Body of pancreas (tissue), 4 donors: ENCODE data around the gene SETD1B. TPM values are rescaled to one million over a fixed set of nuclear protein-coding genes. Genes with fewer than 3 reads are reported as not detected.
A peak's percentile ranks its signal among the peaks of the same experiment; 100 is the strongest.

ENCODE experiments used
- ATAC-seq: fragments of 150-250 bp; one replicate; pipeline ENCODE4 v1.9.1; 2016
- DNase-seq, 4 donors: peaks; one replicate each; pipeline ENCODE4 v3.0.0-alpha.2; 2019
- H3K27ac ChIP-seq, 4 donors: fragments of 200-600 bp; sonication (generic); 1 replicate in 3 of 4; 2 replicates in 1 of 4; pipeline versions ENCODE4 v1.5.1 to v1.6.1; 2016 to 2019; ENCODE audit warnings: mild to moderate bottlenecking in 1 of 4, mixed read lengths in 1 of 4, moderate library complexity in 1 of 4
- H3K27me3 ChIP-seq, 2 donors: fragments of 200-600 bp; sonication (generic); one replicate each; pipeline ENCODE4 v1.6.0; 2016; ENCODE audit warnings: mild to moderate bottlenecking in 1 of 2
- H3K36me3 ChIP-seq, 2 donors: fragments of 200-600 bp; sonication (generic); replicated peaks in 1 of 2; 2 replicates each; pipeline ENCODE4 v1.5.1; 2016; ENCODE audit warnings: low read depth in 2 of 2; ENCODE audit not compliant: insufficient read depth in 1 of 2
- H3K4me1 ChIP-seq: fragments of 200-600 bp; sonication (generic); one replicate; pipeline ENCODE4 v1.6.0; 2016
- H3K4me3 ChIP-seq, 2 donors: fragments of 200-600 bp; sonication (generic); 1 replicate in 1 of 2; 2 replicates in 1 of 2; pipeline ENCODE4 v1.5.1; 2016 to 2019
- H3K9me3 ChIP-seq, 3 donors: fragments of 200-600 bp; sonication (generic); 1 replicate in 2 of 3; 2 replicates in 1 of 3; pipeline ENCODE4 v1.5.1; 2016
- POLR2A ChIP-seq, 3 donors: fragments of 450-650 bp; IDR thresholded peaks; one replicate each; pipeline ENCODE4 v1.6.1; 2016; ENCODE audit warnings: antibody characterized with exemption in 3 of 3, mild to moderate bottlenecking in 2 of 3
- WGBS, 2 donors: methylation state at CpG; one replicate each; pipeline ENCODE4 v1.1.5; 2017; 5-methylcytosine and 5-hydroxymethylcytosine counted together
- intact Hi-C: fragments of 100-400 bp; cut with DNase I; formaldehyde crosslinking; loops from one replicate; pipeline ENCODE4 v1.15.1; 2023
- total RNA-seq, 2 donors: library from RNA; depleted of rRNA; stranded (reverse); fragments of >200 nt; gene quantifications; one replicate each; pipeline ENCODE4 v1.1.0, GENCODE V29; 2016
- TF ChIP-seq, protein P1 (sequence below), 7 experiments: fragments of 450-650 bp in 4 of 7; fragments of 200-600 bp in 3 of 7; sonication (generic) in 3 of 7; IDR thresholded peaks; one replicate each; pipeline ENCODE4 v1.5.1; 2016 to 2019; ENCODE audit warnings: antibody characterized with exemption in 7 of 7

SETD1B gene
- total RNA-seq, 2 donors from 2014 or later = 9.1 to 15.8 TPM

DNA sequence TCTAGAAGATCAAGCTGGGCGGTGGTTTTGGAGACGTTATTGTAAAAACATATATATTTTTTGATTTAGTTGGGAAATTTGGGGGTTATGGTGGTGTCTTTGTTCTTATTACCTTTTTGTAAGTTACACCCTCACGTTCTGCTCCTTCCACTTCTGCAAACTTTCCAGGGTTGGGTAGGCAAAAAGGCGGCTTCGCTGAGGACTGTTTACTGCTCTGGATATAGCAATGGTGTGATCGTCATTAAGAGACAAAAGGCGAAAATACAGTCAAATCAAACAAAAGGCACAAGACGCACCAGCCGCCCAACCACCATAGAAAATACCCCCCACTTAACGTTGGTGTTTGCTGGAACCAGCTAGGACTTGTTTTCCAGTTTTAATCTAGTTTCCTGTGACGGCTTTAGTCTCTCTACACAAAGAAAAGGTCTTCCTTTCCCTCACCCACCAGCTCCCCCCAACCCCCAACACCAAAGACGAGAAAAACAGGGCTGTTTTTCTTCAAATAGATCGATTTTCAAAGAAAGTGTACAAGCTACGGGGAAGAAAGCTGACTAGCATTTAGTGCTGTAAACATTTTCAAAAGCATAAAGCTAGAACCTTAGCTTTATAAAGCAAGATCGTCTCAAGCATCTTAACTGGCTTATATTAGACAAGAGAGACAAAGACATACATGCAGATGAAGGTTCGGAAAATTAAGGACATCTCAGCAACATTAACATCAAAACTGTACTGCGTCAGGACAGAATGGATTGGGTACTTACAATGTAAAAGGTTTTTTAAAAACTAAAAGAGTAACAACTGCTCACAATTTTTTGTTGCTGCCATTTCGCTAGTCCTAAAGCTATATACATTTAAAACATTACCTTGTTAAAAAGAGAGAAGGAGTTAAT, 2.0 kb upstream of the SETD1B start:
- WGBS, 2 donors = 2 to 4% methylated on average over 18 of the region's 18 CpGs
- H3K27me3 ChIP-seq = no peaks in the 10 kb centered on the region
- no peaks in the 10 kb centered on the region for H3K9me3 ChIP-seq
- peak in 1 of 3 donors; percentile 22 for TF ChIP-seq POLR2A (IDR thresholded peaks at IDR 0.05)
- TF ChIP-seq, protein P1, sequence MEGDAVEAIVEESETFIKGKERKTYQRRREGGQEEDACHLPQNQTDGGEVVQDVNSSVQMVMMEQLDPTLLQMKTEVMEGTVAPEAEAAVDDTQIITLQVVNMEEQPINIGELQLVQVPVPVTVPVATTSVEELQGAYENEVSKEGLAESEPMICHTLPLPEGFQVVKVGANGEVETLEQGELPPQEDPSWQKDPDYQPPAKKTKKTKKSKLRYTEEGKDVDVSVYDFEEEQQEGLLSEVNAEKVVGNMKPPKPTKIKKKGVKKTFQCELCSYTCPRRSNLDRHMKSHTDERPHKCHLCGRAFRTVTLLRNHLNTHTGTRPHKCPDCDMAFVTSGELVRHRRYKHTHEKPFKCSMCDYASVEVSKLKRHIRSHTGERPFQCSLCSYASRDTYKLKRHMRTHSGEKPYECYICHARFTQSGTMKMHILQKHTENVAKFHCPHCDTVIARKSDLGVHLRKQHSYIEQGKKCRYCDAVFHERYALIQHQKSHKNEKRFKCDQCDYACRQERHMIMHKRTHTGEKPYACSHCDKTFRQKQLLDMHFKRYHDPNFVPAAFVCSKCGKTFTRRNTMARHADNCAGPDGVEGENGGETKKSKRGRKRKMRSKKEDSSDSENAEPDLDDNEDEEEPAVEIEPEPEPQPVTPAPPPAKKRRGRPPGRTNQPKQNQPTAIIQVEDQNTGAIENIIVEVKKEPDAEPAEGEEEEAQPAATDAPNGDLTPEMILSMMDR (IDR thresholded peaks at IDR 0.05) = no peak
- peak overlapping the region; percentile 37 to 42 for H3K4me3 ChIP-seq
- DNase-seq = peak in 1 of 4 donors; percentile 17
- peaks cover 51% of the 10 kb centered on the region for H3K4me1 ChIP-seq
- peak overlapping the region; percentile 96 to 100 (median 100) for H3K27ac ChIP-seq
- ATAC-seq = no peak
- intact Hi-C loops = no loop called here
- H3K36me3 ChIP-seq = no peaks in the 10 kb centered on the region

DNA sequence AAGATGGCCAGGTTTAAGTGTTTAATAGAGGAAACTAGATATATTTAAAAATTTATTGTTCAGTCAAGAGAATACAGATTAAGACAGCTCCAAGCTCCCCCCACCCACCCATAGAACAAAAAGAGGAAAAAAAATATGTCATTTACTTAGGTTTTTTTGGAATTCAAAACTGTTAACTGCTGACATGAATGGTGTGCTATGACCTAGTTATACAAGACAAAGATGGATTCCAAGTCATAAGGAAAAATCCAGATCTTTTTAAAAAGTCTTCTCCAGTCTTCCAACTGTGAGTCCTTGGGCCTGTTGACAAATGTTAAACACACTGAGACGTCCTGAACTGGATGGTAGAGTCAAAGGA, 1.3 kb upstream of the SETD1B start:
- no peaks in the 10 kb centered on the region for H3K36me3 ChIP-seq
- DNase-seq = no peak
- H3K4me1 ChIP-seq = peaks cover 51% of the 10 kb centered on the region
- no peak for ATAC-seq
- no peaks in the 10 kb centered on the region for H3K9me3 ChIP-seq
- intact Hi-C loops = no loop called here
- peak overlapping the region in 1 of 2 donors; percentile 37 for H3K4me3 ChIP-seq
- no peak for TF ChIP-seq POLR2A (IDR thresholded peaks at IDR 0.05)
- TF ChIP-seq, protein P1 (IDR thresholded peaks at IDR 0.05) = no peak
- no peaks in the 10 kb centered on the region for H3K27me3 ChIP-seq
- 0% methylated on average over 1 of the region's 1 CpG for WGBS, 2 donors
- H3K27ac ChIP-seq = peak overlapping the region; percentile 96 to 100 (median 100)

DNA sequence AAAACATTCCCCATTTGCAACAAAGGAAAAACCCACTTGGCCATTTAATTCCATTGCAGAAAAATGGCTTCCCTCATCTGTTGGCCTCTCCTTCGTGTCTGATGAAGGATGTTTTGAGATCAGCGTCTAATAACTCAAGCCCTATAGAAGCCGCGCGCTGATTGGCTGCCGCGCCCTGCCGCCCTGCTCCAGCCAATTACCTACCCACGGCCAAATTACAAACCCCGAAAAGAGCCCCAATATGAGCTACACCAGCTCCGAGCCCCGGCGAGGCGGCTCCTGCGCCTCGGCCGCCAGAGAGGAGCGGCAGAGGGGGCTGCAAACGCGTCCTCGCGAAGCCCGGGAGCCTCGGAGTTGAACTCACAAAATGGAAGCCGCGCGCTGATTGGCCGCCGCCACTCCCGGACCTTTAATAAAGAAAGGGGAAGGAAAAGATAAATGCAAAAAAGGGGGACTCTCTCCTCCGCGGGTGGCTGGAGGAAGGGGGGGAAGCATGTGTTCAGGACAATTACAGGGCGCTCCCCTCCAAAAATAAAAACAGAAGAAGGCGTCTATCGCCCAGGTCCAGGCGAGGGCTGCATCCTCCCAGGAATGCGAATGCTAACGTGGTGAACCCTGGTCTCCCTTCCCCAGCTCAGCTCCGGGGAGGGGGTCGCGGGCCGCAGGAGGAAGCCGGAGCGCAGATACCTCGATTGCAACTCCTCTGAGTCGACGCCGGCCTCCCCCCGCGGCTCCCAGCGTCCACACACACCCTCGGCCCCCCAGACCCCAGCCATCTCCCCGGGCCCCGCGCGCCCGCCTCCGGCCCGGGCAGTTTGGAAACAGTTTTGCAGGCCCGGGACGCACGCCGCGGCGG, 738 bp upstream of the SETD1B start:
- WGBS, 2 donors = 0 to 1% methylated on average over 41 to 63 of the region's 65 CpGs
- peaks cover 51% of the 10 kb centered on the region for H3K4me1 ChIP-seq
- TF ChIP-seq, protein P1 (IDR thresholded peaks at IDR 0.05) = no peak
- peak; percentile 89 to 98 (median 98) for TF ChIP-seq POLR2A (IDR thresholded peaks at IDR 0.05)
- ATAC-seq (peak; percentile 51), DNase-seq (peak; percentile 87 to 92 (median 88))
- peak overlapping the region; percentile 33 to 58 for H3K4me3 ChIP-seq
- peak overlapping the region; percentile 96 to 100 (median 100) for H3K27ac ChIP-seq
- no peaks in the 10 kb centered on the region for H3K36me3 ChIP-seq
- H3K27me3 ChIP-seq = no peaks in the 10 kb centered on the region
- H3K9me3 ChIP-seq = no peaks in the 10 kb centered on the region
- intact Hi-C loops = no loop called here

DNA sequence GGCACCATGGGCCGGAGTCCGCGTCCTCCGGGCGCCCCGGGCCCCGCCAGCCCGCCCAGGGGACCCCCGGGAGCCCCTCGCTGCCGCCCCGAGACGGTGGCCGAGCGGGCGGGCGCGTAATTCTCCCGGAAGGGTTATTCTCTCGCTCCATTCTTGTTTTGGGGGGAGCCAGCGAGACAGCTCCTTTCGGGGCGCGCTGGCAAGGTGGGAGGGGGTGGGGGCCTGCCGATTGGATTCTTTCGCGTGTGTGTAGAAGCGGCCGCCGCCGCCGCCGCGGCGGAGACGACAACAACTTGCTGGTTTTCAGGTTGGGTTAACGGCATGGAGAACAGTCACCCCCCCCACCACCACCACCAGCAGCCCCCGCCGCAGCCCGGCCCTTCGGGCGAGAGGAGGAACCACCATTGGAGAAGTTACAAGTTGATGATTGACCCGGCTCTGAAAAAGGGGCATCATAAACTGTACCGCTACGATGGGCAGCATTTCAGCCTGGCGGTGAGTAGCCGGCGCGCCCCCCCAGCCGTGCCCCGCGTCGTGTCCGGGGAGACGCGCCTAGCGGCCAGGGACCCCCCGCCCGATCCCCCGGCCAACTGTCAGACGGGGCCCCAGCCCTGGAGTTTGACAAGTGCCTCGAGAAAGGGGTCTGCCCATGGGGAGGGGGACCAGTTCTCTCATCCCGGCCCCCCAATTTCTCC, 755 bp downstream of the SETD1B start:
- intact Hi-C loops = no loop called here
- TF ChIP-seq, protein P1 (IDR thresholded peaks at IDR 0.05) = peak in 1 of 7 experiments; percentile 7
- TF ChIP-seq POLR2A (IDR thresholded peaks at IDR 0.05) = peak in 2 of 3 donors; percentile 10 to 35
- Histone ChIP-seq H3K9me3 (no peaks in the 10 kb centered on the region), H3K4me3 (peak overlapping the region; percentile 63 to 66), H3K4me1 (peaks cover 39% of the 10 kb centered on the region), H3K27ac (peak overlapping the region; percentile 96 to 100 (median 100)), H3K27me3 (no peaks in the 10 kb centered on the region), H3K36me3 (peaks cover 0 to 1% of the 10 kb centered on the region in 2 donors)
- ATAC-seq (no peak), DNase-seq (peak; percentile 34 to 52 (median 46))
- 1% methylated on average over 59 of the region's 63 CpGs; no CpG with 5 or more reads in 1 of the 2 donors for WGBS, 2 donors
